ENCODE results near the gene UBXN11.

The UBXN11 gene

GRCh38 chr1:26268290-26269197 is 37.9 kb downstream of the UBXN11 start:
- DNase-seq (ENCODE audit: low spot score): no peak

- no peak for DNase-seq (ENCODE audit: low spot score)
Observed at GRCh38 chr1:26265405-26265804, 41.0 kb downstream of the UBXN11 start.

DNA sequence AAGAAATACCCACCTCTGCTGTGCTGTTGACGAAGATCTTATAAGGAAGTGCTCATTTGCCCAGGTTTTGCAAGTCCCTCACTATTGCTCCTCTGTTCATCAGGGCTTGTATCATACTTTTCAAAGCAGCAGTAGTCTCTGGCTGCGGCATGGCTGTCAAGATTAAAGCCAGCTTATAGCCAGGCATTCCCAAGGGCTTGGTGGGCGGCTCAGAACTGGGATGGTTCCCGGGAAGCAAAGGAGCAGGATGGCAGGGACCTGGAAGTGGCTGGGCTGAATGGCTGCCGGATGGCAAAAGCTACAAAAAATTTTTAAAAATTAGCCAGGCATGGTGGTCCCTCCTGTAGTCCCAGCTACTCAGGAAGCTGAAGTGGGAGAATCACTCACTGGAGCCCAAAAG is 43.2 kb downstream of the UBXN11 start:
- no peak for DNase-seq (ENCODE audit: low spot score)

GRCh38 chr1:26259578-26259977 is 46.9 kb downstream of the UBXN11 start:
- DNase-seq (ENCODE audit: low spot score): no peak

GRCh38 chr1:26259005-26259404 is 47.4 kb downstream of the UBXN11 start:
- DNase-seq (ENCODE audit: low spot score): no peak

DNA sequence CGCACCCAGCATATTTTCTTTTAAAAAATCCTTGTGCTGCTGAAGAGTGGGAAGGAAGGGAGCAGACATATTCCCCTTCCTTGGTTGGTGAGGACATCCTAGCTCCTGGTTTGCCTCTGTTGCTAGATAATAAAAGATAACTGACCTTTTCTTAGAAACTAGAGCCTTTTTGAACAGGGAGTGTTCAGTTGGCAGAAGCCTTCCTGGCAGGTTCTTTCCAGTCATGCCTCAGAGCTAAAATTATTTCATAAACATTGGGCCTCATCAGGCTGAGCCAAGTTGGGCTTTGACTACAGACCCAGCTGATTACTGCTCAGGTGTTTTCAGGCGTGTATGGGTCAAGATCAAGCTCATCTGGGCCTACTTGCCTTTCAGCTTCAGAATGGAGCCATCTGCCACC is 49.2 kb downstream of the UBXN11 start:
- DNase-seq (ENCODE audit: low spot score): no peak

GRCh38 chr1:26254404-26254803 is 52.0 kb downstream of the UBXN11 start:
- no peak for DNase-seq (ENCODE audit: low spot score)

DNA sequence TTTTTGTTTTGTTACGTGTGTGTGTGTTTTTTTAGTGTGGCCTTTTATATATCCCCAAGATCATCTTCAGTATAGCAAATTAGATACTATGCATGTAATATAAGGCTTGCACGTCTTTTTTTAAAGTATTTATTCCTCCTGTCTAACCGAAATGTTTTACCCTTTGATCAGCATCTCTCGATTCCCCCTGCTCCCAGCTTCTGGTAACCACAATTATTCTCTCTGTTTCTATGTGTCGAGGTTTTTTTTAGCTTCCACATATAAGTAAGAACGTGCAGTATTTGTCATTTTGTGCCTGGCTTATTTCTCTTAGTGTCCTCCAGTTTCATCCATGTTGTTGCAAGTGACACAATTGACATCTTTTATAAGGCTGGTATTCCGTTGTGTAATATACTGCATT is 53.7 kb downstream of the UBXN11 start:
- no peak for DNase-seq (ENCODE audit: low spot score)

GRCh38 chr1:26239936-26240335 is 66.5 kb downstream of the UBXN11 start:
- peak; percentile 79 for DNase-seq (ENCODE audit: low spot score)

DNA sequence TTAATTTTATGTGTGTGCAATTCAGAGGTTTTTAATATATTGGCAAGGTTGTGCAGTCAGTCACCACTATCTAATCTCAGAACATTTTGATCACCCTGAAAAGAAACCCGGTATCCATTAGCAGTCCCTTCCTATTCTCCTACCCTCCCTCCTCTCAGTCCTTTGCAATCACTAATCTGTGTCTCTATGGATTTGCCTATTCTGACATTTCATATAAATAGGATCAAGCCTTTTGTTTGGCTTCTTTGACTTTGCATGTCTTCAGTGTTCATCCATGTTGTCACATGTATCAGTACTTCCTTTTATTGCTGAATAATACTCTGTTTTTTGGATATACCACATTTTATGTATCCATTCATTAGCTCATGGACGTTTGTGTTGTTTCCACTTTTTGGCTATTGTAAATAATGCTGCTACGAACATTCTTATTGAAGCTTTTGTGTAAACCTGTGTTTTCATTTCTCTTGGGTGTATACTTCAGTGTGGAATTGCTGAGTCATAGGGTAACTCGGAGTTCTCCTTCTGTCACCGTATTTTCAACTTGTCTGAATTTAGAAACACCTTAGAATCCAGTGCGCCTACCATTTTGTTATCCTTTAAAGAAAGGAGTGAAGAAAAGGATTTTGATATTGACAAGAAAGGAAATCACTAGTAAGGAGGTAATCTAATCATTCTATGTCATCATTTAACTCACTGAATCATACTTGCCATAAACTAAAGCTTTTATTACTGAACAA is 69.0 kb downstream of the UBXN11 start:
- DNase-seq (ENCODE audit: low spot score): no peak

DNA sequence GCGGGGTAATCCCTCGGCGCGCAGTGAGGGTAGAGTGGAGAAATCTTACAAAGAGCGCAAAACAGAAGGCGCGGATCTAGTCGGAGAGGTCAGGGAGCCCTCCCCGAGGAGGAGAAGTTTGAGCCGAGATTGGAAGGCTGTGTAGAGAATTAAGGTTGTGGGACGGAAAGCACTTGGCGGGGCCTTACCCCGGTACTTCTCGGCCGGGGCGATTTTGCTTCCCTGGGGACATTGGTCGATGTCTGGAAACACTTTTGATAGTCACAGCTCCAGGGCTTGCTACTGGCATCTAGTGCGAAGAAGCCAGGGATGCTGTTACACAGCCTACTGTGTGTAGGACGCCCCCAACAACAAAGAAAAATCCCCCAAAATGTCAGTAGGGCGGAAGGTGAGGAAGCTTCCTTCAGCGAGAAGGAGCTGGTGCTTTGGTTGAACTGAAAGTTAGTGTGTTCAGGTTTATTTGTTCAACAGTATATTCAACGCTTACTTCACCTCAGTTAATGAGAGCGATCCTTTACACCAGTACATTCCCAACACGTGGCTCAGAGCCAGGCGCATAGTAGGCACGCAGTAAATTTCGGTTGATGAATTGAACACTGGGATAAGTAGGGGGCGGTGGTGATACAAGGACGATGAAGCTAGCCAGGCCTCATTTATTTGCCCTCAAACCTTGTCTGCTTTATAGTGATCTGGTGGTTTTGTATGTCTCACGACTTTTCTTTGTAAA is 71.6 kb downstream of the UBXN11 start:
- DNase-seq (ENCODE audit: low spot score): peak; percentile 34

DNA sequence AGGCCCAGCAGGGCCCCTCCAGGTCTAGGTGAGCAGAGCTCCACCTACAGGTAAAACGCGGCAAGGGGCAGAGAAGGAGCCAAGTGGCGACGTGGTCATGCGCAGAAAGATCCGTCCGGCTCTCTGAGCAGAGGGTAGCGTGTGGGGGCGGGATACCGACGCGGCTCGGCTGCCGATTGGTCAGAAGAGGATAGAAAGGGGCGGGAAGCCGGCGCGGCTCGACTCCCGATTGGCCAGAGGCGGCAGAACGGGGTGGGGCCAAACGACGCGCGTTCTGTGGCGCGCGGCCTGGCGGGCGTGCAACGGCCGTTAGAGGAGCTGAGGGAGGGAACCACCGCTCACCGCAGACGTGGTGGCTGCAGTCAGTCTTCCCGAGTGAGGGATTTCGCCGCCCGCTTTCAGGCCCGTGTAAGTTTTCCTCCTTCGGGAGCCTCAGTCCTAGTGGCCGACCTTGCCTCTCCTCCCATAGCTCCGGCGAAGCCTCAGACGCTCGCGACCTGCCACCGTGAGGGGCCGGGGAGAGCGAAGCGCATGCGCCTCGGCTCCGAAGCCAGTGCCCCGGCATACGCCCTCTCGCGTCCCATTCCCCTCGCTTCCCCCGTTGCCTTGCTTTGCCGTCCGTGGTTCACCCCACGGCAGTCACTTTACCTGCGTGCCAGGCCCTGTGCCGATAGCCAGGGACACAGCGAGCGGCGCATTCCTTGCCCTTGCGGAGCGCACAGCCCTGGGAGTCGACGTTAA is 72.4 kb downstream of the UBXN11 start, which contains the start of gene CEP85:
TSS of gene CEP85 (plus strand) at position 298 of the 741 bp plus-strand sequence. CDS start 5,584 bp downstream, outside the sequence.
- peak; percentile 100 for DNase-seq (ENCODE audit: low spot score)

All from GM03348 (cell line).